GM19238 (cell line): ENCODE results near the gene DNHD1.
A peak's percentile ranks its signal among the peaks of the same experiment; 100 is the strongest.
"Not testable (repeated sequence)": the region's sequence is repeated elsewhere in the genome, so short reads cannot be mapped to it uniquely, and the experiment has no call there.

Source experiments
- DNase-seq: peaks from one replicate; pipeline ENCODE4 v3.0.0; 2011; ENCODE audit warnings: low spot score; ENCODE audit not compliant: insufficient read length

The DNHD1 gene

DNA sequence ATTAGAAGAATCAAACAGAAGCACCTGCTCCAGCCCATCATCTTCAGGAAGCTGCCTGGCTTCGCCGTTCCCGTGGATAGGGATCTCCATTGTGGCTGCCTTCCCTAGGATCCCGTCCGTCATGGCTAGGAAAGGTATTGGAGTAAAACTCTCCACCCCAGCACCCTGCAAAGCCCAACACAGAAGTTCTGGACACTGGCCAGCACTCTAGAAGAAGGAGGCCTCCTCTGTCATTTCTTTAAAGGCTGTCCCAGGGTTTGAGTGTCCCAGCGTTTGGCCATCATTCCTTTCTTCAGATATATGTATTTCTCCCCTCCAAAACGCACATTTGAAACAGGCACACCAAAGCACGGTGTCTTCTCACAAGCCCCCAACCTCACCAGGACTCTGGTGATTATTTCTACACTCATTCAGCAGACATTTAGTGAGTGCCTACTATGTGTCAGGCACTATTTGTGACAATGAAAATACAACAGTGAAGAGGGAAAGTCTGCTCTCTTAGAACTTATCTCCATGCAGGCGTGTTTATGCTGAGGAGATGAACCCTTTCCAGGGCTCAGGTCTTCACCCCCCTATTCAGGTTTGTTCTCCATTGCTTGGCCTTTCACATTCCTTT, 16.7 kb upstream of the DNHD1 start:
- DNase-seq, result no peak

DNA sequence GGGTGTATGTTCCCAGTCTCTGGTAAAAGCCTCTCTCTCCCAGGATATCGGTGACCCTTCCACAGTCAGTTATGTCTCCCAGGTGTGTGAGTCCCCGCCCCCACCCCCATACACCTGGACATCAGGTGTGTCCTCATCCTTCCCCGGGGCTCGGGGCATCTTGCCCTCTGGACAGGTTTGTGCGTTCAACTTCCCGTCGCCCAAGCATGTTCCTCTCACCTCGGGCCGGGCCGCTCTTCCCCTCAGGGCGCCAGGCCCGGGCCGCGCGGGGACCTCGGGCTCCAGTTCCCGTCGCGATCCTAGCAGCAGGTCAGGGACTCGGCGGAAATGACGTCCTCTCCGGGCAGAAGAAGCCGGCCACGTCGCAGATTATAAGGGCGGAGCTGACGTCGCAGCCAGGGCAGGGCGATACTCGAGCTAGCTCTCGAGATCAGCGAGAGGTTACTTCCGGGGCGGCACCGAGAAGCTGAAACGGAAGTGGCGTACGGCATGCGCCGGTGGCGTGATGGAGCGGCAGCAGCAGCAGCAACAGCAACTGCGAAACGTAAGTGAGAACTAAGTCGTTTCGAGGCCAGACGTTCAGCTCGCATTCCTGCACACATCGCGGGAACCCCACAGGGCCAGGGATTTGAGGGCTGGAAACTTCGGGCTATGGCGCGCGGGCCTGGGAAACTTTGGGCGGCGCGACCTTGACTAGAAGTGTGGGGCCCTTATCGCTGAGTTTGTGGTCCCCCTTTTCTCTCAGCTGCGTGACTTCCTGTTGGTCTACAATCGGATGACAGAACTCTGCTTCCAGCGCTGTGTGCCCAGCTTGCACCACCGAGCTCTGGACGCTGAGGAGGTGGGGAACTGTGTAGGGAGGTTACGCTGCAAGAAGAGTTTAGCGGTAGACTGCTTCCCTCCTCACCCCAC, 15.8 kb upstream of the DNHD1 start, which contains the start of the genes ARFIP2 and TIMM10B:
TSS of gene ARFIP2 (minus strand) at position 320 of the 912 bp plus-strand sequence. CDS start 910 bp downstream, outside the sequence.
TSS of gene TIMM10B (plus strand) at position 490 of the 912 bp plus-strand sequence. CDS start at position 506, 16 bp downstream.
- DNase-seq, result peak; percentile 99

DNA sequence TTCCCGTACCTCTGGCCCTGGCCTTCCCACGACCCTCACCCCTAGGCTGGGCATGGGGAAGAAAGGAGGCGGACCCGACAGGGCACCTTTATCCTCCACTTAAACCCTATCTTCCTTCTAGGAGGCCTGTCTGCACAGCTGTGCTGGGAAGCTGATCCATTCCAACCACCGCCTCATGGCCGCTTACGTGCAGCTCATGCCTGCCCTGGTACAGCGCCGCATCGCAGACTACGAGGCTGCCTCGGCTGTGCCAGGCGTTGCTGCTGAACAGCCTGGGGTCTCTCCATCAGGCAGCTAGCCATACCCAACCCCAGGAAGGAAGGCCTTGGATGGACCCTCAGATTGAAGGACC, 15.2 kb upstream of the DNHD1 start:
- DNase-seq, result no peak

DNA sequence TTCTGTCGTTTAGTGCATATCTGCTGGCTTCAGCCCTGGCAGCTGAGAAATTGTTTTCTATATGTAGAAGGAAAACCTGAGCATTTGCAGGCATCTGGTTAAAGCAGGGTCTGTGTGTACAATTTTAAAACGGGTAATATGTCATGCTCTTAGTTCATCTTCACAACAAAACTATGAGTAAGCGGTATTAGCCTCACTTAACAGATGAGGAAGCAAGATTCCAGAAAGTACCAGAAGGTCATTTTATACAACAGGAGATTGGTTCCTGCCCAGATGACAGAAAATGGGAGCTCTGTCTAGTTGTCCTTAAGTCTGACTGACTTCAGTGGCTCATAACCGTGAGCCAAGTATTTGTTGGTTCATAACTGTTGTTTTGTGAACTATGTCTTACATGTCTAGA, 14.6 kb upstream of the DNHD1 start:
- no peak for DNase-seq

DNA sequence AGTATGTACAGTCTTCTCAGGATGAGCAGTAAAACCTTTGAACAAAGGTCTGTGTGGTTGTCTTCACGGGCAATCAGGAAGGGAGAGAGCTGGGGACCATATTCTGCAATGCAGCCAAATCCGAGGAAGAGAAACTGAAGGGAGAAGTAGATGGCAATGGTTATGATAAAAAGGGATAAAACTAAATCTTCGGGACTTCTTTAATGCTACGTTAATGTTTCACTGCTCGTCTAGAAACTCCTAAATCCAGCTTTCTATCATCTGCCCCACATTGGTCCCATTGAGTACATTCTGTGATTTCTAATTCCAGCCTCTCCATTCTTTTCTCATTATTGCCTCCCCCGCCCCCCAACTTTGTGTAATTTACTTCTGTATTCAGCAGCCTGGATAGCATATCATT, 14.1 kb upstream of the DNHD1 start:
- DNase-seq, result no peak

DNA sequence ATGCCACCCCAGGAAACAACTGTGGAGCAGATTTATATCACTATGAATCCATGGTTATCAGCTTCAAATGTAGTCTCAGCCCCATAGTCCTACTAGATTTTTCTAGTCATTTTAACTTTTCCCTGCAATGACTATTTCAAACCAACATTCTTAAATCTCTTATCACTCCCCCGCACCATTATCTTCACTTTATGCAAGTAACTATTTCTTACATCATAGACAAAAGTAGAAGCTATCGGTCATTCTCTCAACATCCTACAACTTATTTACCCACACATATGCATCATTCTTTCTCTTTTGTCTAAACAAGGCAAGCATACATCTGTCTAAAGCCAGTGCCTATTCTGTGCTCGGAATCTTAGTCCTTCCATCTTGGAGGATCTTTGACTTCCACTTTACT, 11.4 kb upstream of the DNHD1 start:
- no peak for DNase-seq

DNA sequence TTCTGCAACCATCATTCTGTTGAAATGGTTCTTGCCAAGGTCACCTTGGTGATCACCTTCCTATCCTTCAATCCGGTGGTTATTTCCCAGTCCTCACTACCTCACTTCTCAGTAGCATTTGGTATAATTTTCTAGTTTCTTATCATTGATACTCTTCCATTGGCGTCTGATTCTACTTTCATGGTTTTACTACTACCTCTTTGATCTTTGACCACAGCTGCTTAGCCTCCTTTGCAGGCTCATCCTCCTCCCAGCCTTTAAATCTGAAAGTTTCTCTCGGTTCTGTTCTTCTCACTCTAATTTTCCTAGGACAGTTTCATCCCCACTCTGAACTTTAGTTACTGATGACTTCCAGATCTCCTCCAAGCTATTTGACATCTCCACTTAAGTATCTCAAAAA, 10.8 kb upstream of the DNHD1 start:
- no peak for DNase-seq

DNA sequence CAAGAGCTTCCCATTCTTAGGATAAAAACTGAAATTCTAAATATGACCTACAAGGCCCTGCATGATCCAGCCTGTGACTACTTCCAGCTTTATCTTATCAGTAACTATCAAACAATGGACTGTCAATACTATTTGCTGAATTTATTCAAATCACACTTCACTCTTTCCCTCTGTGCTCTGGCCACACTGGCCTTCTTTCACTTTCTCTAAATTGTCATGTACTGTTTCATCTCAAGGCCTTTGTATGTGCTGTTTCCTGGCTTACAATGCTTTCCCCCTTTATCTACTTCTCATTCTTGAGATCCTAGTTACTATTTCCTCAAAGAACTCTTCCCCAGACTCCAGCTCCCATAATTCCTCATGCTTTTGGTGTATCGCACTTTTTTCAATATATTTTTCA, 10.1 kb upstream of the DNHD1 start:
- no peak for DNase-seq

DNA sequence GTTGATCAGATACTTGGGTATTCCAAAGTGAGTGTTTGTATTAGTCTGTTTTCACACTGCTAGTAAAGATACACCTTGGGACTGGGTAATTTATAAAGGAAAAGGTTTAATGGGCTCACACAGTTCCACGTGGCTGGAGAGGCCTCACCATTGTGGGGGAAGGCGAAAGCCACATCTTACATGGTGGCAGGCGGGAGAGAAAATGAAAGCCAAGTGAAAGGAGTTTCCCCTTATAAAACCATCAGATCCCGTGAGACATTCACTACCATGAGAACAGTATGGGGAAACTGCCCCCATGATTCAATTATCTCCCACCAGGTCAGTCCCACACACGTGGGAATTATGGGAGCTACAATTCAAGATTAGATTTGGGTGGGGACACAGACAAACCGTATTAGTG, 8.7 kb upstream of the DNHD1 start:
- DNase-seq, result no peak

DNA sequence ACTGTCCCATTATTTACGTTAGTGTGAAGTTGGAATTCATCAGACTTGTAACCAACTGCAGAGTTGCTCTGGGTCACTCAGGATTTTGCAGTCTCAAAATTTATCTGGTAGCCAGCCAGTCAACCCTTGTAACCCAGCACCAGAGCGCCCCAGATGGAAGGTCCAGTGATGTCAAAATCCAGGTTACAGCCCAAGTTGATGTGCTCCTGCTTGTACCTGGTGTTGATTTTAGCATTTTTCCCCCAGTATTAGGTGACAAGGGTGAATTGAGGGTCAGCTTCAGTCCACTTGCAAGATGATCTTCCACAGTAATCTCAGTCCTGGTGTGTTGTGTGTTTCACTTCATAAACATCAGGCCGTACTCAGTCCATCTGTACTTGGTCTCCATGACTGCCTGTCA, 8.3 kb upstream of the DNHD1 start:
- DNase-seq, result no peak

DNA sequence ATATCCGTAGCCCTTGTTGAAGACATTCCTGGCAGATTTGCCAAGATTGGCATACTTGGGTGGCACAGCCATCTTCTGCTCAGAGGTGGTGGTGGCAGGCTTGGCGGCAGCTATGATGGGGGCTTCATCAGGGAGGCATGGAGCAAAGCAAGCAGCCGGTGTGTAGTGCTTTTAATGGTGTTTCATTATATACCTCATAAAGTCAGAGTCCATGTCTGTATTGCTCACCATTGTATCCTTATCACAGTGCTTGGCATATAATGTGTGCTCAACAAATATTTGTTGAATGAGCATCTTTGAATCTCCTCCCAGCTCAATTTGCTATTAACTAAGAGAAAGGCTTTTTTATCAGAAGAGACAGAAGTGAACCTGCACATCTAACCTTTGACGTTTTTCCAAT, 7.8 kb upstream of the DNHD1 start:
- no peak for DNase-seq

DNA sequence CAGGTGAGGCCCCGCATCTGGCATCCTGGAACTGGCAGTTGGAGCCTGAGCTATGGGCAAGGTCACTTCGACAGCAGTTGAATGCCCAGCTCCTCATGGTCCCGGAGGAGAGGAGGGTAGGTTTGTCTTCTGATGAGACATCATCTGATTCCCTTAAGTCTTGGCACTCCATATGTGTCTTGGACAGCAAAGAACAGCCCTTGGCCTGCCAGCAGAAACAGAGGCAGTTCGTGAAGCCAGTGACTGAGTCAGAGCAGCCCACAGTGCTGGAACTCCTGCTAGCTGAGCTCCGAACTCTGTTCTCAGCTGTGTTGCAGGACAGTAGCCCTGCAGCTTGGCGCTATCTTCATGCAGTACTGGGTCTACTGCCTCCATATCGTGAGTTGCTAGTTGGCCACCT, 1.0 kb downstream of the DNHD1 start:
- DNase-seq, result no peak

DNA sequence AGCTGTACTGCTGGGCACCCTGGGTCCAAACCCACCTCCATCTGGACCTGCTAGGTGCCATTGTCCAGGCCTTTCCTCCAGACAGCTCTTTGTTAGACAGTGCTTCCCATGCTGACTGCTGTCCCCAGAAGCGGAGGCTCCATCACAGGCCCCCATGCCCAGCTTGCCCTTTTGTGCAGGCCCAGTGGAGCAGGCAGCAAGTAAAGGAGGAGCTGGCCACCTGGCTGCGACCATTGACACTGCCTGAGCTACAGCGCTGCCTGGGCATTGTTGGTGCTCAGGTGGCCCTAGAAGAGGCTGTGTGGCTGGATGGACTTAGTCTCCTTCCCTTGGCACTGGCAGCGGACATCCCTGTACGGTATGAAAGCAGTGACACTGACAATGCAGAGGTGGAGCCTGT, 1.5 kb downstream of the DNHD1 start:
- no peak for DNase-seq

DNA sequence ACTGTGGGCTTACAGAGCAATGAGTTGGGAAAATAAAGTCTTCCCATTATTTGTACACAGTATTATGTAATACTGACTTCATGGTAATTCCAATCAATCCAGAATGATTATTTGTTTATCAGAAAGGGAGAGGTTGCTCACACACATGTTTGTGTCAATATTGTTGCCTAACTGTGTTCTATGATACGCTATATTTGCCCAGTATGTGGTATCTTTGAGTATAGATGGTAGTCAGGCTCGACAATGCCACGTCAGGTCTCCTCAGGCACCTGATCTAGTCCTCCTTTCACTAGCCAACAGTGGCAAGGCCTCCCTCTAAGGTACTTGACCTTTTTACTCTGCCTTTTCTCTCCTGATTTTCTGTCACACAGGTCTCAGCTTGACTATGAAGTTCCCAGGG, 5.3 kb downstream of the DNHD1 start:
- DNase-seq, result no peak

DNA sequence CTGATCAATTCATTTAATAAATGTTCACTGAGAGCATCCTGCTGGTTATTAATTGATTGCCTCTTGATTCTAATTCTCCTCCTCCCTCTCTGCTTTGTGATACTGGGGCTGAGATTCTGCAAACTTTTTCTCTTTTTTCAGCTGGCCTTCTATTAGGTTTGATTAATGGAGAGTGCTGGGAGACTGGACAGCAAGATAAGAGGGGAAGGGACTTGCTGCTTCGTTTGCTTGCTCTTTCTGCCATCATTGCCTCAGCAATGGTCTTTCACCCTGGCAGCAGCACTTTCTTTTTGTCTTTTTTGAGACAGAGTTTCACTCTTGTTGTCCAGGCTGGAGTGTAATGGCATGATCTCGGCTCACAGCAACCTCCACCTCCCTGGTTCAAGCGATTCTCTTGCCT, 7.1 kb downstream of the DNHD1 start:
- no peak for DNase-seq

DNA sequence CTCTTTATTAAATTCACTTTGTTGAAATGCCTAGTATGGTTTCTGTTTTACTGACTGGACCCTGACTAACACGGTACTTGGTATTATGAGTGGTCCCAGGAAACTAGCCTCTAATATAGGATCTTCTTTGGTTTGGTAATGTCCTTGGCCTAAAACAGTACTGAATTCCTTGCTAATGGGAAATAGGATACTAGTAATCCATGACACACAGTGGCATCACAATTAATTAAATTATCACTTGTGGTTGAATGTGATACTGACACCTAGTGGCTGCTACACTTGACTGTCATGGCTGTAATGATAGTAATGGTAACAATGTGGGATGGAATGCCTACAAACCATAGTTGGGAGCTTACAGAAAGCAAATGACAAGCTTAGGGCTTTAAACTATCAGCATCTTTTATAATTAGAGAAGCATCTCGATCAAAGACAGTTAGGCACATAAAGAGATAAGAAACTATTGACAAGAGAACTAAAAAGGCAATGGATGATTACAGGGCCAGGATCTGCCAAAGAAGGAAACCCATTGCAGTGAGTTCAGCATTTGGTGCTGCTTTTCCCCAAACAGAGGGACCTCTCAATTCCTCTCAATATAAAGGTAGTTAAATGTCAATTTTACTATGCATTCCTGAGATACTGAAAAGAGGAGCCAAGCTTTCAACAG, 8.6 kb downstream of the DNHD1 start:
- DNase-seq, result no peak

DNA sequence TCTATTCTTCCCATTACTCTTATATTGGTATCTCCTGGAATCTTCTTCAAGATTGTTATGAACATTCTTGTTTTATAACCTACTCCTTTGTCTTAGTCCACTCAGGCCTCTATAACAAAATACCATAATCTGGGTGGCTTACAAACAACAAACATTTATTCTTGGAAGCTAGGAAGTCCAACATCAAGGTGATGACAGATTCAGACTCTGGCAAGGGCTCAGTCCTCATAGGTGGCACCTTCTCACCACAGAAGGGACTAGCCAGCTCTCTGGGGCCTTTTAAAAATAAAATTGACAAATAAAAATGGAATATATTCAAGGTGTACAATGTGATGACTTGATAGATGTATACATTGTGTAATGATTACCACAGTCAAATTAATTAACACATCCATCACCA, 19.8 kb downstream of the DNHD1 start:
- DNase-seq, result no peak

DNA sequence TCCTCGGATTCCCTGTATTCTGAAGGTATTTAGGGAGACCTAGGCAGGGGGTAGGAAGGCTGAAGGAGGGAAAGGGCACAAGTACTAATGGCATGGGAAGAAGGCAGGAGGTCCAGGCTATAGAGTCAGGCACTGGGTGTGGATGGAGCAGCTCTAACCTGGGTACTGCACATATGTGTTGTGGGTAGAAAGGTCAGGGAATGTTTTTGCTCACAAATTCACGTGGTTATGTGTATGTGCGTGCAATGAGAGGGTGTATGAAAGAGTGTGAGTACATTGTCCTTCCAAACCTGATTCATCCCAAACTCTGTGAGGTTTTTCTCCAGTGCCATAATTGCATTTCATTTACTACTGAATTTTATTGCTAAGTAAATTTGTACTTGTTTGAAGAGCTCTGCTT, 23.2 kb downstream of the DNHD1 start:
- no peak for DNase-seq

DNA sequence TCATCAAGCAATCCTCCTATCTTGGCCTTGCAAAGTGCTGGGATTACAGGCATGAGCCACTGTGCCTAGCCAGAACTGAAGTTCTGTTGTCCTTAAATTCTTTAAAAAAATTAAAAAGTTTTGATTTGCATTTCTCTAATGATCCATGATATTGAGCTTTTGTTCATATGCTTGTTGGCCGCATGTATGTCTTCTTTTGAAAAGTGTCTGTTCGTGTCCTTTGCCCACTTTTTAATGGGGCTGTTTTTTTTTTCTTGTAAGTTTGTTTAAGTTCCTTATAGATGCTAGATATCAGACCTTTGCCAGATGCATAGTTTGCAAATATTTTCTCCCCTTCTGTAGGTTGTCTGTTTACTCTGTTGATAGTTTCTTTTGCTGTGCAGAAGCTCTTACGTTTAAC, 24.9 kb downstream of the DNHD1 start:
- not testable (repeated sequence) for DNase-seq

DNA sequence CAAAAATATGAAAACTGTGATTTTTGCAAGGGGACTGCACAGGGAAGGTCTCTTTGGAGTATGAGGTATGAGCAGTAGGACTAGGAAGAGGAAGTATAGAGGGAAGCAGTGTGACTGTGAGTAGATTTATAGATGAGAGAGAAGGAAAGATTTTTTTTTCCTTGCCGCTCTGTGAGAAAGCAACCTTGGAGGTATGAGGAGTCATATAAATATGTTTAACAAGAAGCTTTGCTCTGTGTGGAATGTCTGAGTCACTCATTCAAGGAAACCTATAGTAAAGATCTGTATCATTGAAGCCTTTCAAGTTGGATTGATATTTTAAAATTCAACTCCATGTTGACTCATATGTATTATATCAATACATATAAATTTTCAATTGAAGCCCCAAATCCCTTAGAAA, 26.2 kb downstream of the DNHD1 start:
- DNase-seq, result no peak

DNA sequence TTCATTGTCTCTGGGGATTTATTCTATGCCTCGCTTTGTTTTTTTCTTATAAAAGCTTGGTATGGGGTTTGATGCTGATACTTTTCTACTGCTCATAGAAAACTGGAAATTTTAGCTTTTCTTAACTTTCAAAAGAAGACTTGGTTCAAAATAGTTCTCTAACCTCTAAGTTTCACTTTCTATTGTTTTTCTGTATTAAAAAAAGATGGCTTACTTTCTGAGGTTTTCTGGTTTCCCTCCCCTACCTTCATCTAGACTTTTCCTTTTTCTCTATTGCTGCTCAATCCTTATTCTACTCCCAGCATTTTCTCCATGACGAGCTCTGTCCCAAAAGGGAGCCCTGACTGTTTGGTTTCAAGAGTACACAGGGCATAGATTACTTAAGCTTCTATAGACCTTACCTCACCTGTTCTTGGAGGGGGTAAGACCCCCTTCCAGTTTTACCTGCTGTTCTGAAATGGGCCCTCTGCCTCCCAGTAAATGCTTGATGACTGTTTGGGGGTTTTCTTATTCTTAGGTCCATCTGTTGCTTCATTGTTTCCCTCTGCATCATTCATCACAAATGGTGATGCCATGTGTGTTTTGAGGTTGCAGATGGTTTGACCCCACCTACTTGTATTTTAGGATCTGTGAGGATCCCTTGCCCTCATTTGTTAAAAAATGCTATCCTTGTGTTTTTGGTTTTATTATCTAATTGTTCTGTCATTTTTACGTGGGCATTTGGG, 29.5 kb downstream of the DNHD1 start:
- DNase-seq, result no peak

DNA sequence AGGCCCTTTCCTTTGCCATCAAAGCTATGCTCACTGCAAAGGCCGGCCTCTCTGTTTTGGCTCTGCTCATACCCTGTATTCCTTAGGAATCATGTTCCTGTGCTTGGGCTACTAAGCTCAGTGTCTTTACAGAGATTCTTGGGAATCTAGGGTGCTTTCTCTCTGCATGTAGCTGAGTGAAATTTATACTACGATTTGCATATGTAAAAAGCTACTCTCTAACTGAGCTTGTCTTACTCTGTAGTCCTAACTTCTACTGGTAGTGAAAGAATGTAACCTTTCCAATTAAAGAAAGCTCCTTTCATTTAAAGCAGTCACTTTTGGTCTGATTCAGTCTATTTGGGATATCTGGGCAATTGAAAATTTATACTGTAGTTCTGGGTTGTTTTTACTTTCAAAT, 32.2 kb downstream of the DNHD1 start:
- no peak for DNase-seq
